ENCODE results near the gene ANO6.

ANO6 gene

GRCh38 chr12:45334396-45334795, 118.5 kb downstream of the ANO6 start:
- Histone ChIP-seq H3K4me1 (ENCODE audit: low read length) (no peaks in the 10 kb centered on the region), H3K27ac (ENCODE audit: low read length) (no peak overlapping the region), H4K20me1 (ENCODE audit: insufficient read depth, low read length) (no peaks in the 10 kb centered on the region), H3K9me3 (replicated peaks; ENCODE audit: insufficient read depth, low read length) (no peaks in the 10 kb centered on the region), H3F3A (ENCODE audit: insufficient read depth, low read length) (no peaks in the 10 kb centered on the region), H3K9ac (ENCODE audit: low read length) (no peak overlapping the region), H3K4me2 (ENCODE audit: low read depth, low read length) (no peak overlapping the region), H3K36me3 (replicated peaks; ENCODE audit: insufficient read depth, low read length) (no peaks in the 10 kb centered on the region), H3K27me3 (replicated peaks; ENCODE audit: insufficient read depth, low read length) (no peaks in the 10 kb centered on the region), H3K4me3 (ENCODE audit: low read length) (no peak overlapping the region), H3K9me2 (replicated peaks; ENCODE audit: insufficient read depth, low read length) (no peaks in the 10 kb centered on the region), H2AFZ (ENCODE audit: low read length) (no peak overlapping the region), H3K79me2 (ENCODE audit: low read length) (0 out of 2 replicates have a peak, but pooled peaks cover 2% of the 10 kb centered on the region)
- no peak for DNase-seq
- TF ChIP-seq EZH2 (optimal IDR thresholded peaks at IDR 0.05; ENCODE audit: low read depth, low read length) (no peak), EZH2phosphoT487 (IDR thresholded peaks at IDR 0.05; ENCODE audit: low read length) (no peak), CTCF (IDR thresholded peaks at IDR 0.05; ENCODE audit: low read length) (no peak)

- Histone ChIP-seq H3K27me3 (replicated peaks; ENCODE audit: insufficient read depth, low read length) (no peaks in the 10 kb centered on the region), H3F3A (ENCODE audit: insufficient read depth, low read length) (no peaks in the 10 kb centered on the region), H3K9ac (ENCODE audit: low read length) (no peak overlapping the region), H4K20me1 (ENCODE audit: insufficient read depth, low read length) (no peaks in the 10 kb centered on the region), H3K79me2 (ENCODE audit: low read length) (0 out of 2 replicates have a peak, but pooled peaks cover 2% of the 10 kb centered on the region), H3K36me3 (replicated peaks; ENCODE audit: insufficient read depth, low read length) (no peaks in the 10 kb centered on the region), H3K27ac (ENCODE audit: low read length) (no peak overlapping the region), H3K9me3 (replicated peaks; ENCODE audit: insufficient read depth, low read length) (no peaks in the 10 kb centered on the region), H3K4me2 (ENCODE audit: low read depth, low read length) (no peak overlapping the region), H3K4me3 (ENCODE audit: low read length) (no peak overlapping the region), H2AFZ (ENCODE audit: low read length) (no peak overlapping the region), H3K9me2 (replicated peaks; ENCODE audit: insufficient read depth, low read length) (no peaks in the 10 kb centered on the region), H3K4me1 (ENCODE audit: low read length) (no peaks in the 10 kb centered on the region)
- no peak for TF ChIP-seq CTCF (IDR thresholded peaks at IDR 0.05; ENCODE audit: low read length)
- no peak for DNase-seq
These were observed 120.4 kb downstream of the ANO6 start for GRCh38 chr12:45336331-45336730.

GRCh38 chr12:45336762-45337596, 121.1 kb downstream of the ANO6 start:
- Histone ChIP-seq H3F3A (ENCODE audit: insufficient read depth, low read length) (no peaks in the 10 kb centered on the region), H2AFZ (ENCODE audit: low read length) (no peak overlapping the region), H3K4me1 (ENCODE audit: low read length) (no peaks in the 10 kb centered on the region), H3K4me3 (ENCODE audit: low read length) (no peak overlapping the region), H3K9me2 (replicated peaks; ENCODE audit: insufficient read depth, low read length) (no peaks in the 10 kb centered on the region), H4K20me1 (ENCODE audit: insufficient read depth, low read length) (no peaks in the 10 kb centered on the region), H3K9me3 (replicated peaks; ENCODE audit: insufficient read depth, low read length) (no peaks in the 10 kb centered on the region), H3K36me3 (replicated peaks; ENCODE audit: insufficient read depth, low read length) (no peaks in the 10 kb centered on the region), H3K27me3 (replicated peaks; ENCODE audit: insufficient read depth, low read length) (no peaks in the 10 kb centered on the region), H3K79me2 (ENCODE audit: low read length) (0 out of 2 replicates have a peak, but pooled peaks cover 2% of the 10 kb centered on the region), H3K4me2 (ENCODE audit: low read depth, low read length) (no peak overlapping the region), H3K9ac (ENCODE audit: low read length) (no peak overlapping the region), H3K27ac (ENCODE audit: low read length) (no peak overlapping the region)
- DNase-seq = peak; percentile 9
- TF ChIP-seq EZH2 (optimal IDR thresholded peaks at IDR 0.05; ENCODE audit: low read depth, low read length) = no peak
- TF ChIP-seq EZH2phosphoT487 (IDR thresholded peaks at IDR 0.05; ENCODE audit: low read length) = no peak
- no peak for TF ChIP-seq CTCF (IDR thresholded peaks at IDR 0.05; ENCODE audit: low read length)
